Testis (tissue), 2 donors: ENCODE results near the gene HDGFL3.

Experiments
- CTCF ChIP-seq, 3 experiments: fragments of 450-650 bp in 2 of 3; fragments of 200-600 bp in 1 of 3; sonication (generic) in 1 of 3; IDR thresholded peaks; one replicate each; pipeline ENCODE4 v1.5.1; 2016 to 2019; ENCODE audit warnings: antibody characterized with exemption in 3 of 3, mild to moderate bottlenecking in 2 of 3, moderate library complexity in 1 of 3
- POLR2A ChIP-seq: fragments of 450-650 bp; IDR thresholded peaks from one replicate; pipeline ENCODE4 v1.6.1; 2017; ENCODE audit warnings: antibody characterized with exemption, mild to moderate bottlenecking, moderate library complexity

- TF ChIP-seq CTCF (IDR thresholded peaks at IDR 0.05) (no peak), POLR2A (no peak)
Measured at GRCh38 chr15:83158393-83158792, 49.2 kb downstream of the HDGFL3 start.
